GM12892 (cell line): ENCODE data around the gene STAT6.

Experiments used
- POLR2A ChIP-seq: IDR thresholded peaks from 2 replicates; pipeline ENCODE4 v1.6.1; 2011; ENCODE audit warnings: low read depth, low read length, control low read depth
- POLR2AphosphoS5 ChIP-seq: IDR thresholded peaks from 2 replicates; pipeline ENCODE4 v1.6.1; 2011; ENCODE audit warnings: low read depth, low read length, control low read depth

DNA sequence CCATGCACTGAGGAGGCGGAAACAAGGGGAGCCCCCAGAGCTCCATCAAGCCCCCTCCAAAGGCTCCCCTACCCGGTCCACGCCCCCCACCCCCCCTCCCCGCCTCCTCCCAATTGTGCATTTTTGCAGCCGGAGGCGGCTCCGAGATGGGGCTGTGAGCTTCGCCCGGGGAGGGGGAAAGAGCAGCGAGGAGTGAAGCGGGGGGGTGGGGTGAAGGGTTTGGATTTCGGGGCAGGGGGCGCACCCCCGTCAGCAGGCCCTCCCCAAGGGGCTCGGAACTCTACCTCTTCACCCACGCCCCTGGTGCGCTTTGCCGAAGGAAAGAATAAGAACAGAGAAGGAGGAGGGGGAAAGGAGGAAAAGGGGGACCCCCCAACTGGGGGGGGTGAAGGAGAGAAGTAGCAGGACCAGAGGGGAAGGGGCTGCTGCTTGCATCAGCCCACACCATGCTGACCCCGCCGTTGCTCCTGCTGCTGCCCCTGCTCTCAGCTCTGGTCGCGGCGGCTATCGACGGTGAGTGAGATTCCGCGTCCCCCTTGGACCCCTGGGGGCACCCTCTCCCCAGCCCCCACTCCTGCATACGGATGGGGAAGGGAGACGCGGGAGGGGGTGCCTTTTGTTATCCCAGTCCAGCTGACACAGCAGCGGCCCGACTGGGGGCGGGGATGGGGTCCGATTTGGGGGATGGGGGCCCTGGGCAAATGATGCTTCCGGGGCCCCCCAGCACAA, 17.5 kb upstream of the STAT6 start:
- TF ChIP-seq POLR2A (no peak), POLR2AphosphoS5 (no peak)
